Activated T-helper 17 cell treated with anti-CD3 and anti-CD28 coated beads, Interleukin-2, amount 50 U/mL, for 72 hours (primary cell): ENCODE results near the gene THEMIS. TPM values are rescaled to one million over a fixed set of nuclear protein-coding genes. Genes with fewer than 3 reads are reported as not detected.
"Not testable (repeated sequence)": the region's sequence is repeated elsewhere in the genome, so short reads cannot be mapped to it uniquely, and the experiment has no call there.

Source experiments
- ATAC-seq: fragments of 150-1000 bp; cut with Tn5 transposase; replicated peaks from 2 replicates; pipeline ENCODE4 v1.10.0; 2021; ENCODE audit warnings: mild to moderate bottlenecking, moderate library complexity
- H3K27ac Mint-ChIP-seq: one replicate; pipeline ENCODE4 v1.8.0; 2022; ENCODE audit warnings: mixed read lengths
- H3K27me3 Mint-ChIP-seq: one replicate; pipeline ENCODE4 v1.8.0; 2022; ENCODE audit warnings: mixed read lengths
- H3K36me3 Mint-ChIP-seq: one replicate; pipeline ENCODE4 v1.8.0; 2022; ENCODE audit warnings: low read depth, mild to moderate bottlenecking, mixed read lengths
- H3K4me1 Mint-ChIP-seq: one replicate; pipeline ENCODE4 v1.8.0; 2022; ENCODE audit warnings: mixed read lengths
- H3K4me3 Mint-ChIP-seq: one replicate; pipeline ENCODE4 v1.8.0; 2022; ENCODE audit warnings: mild to moderate bottlenecking, mixed read lengths
- H3K9me3 Mint-ChIP-seq: one replicate; pipeline ENCODE4 v1.8.0; 2022; ENCODE audit warnings: mixed read lengths
- total RNA-seq, 2 donors: library from RNA; stranded (reverse); gene quantifications; one replicate each; pipeline ENCODE4 v1.2.3, GENCODE V29; 2022

Gene THEMIS
- total RNA-seq, 2 donors from 2014 or later: 64.9 to 72.9 TPM

DNA sequence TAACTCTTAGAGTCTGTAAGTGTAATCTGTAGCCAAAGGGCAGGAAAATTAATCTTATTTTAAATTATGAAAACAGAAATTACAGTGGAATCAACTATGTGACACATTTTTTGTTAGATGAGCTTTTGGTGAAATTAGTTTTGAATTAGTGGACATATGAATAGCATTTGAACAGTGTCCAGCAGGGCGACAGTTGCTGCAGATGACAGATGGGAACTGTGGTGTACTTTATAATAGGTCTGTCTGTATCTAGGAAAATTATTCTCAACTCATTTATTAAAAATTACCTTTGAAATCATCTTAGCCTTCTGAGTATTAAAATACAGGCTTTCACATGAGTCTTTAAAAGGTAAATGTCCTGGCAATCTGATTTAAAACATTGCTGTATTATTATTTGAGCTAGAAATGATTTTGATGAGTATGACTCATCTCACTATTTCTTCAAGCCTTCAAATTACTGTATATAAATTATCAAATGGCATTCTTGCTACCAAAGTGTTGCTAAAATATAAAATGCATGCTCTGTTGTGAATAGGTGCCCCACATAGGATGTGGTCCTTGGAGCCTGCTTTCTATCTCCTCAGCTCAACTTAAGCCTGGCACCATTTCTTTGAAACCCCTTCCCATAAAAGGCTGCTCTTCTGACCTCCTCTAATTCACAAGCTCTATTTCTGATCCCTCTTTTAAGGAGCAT, 173.5 kb downstream of the THEMIS start:
- Mint-ChIP-seq H3K4me1 (peaks cover 35% of the 10 kb centered on the region), H3K27ac (peak overlapping the region; percentile 7), H3K4me3 (no peak overlapping the region), H3K27me3 (no peaks in the 10 kb centered on the region), H3K36me3 (peaks cover 65% of the 10 kb centered on the region), H3K9me3 (no peaks in the 10 kb centered on the region)
- ATAC-seq: no peak

DNA sequence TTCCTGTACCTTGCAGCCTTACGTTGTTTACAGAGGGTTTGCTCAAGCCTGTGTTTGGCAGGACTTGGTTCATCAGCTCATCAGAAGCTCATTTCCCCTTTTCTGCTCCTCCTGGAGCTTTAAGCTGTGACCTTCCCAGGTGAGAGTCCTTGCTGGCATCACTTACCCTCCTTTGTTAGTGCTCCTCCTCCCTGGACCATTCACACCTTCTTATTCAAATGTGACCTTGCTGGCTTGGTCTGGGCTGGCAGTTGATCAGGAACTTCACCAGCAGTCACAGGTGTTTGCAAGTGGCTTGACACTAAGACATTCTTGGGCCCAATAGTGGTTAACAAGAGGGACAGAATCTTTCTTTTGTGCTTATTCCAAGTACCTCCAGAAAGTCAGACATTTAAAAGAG, 175.0 kb downstream of the THEMIS start:
- Mint-ChIP-seq H3K4me1 (peaks cover 41% of the 10 kb centered on the region), H3K36me3 (peaks cover 74% of the 10 kb centered on the region)

DNA sequence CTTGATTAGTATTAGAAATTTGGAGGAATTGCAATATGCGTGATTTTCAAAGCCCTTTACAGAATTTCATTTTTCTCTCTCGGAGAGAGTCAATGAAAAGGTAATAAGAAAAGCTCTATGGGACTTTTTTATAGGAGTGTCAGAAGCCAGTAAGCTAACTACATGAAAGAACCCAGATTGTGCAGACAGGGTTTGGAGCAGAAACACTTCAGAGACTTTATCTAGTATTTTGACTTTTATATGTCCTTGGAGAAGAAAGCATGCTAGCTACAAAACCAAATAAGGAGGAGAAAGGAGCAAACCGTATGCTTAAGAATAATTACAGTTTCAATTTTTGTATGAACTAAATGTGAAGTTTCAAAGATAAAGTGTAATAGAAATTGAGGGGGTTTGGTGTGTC, 182.2 kb downstream of the THEMIS start:
- peaks cover 88% of the 10 kb centered on the region for H3K36me3 Mint-ChIP-seq
- no peaks in the 10 kb centered on the region for H3K9me3 Mint-ChIP-seq
- H3K27ac Mint-ChIP-seq: no peak overlapping the region
- H3K4me1 Mint-ChIP-seq: peaks cover 20% of the 10 kb centered on the region
- H3K27me3 Mint-ChIP-seq: no peaks in the 10 kb centered on the region
- ATAC-seq: no peak
- no peak overlapping the region for H3K4me3 Mint-ChIP-seq

More for the DNA sequence above, 175.0 kb downstream of the THEMIS start:
- Mint-ChIP-seq H3K27me3 (no peaks in the 10 kb centered on the region), H3K4me3 (no peak overlapping the region), H3K27ac (no peak overlapping the region), H3K9me3 (no peaks in the 10 kb centered on the region)
- no peak for ATAC-seq

GRCh38 chr6:127717384-127717783, 183.5 kb downstream of the THEMIS start:
- no peaks in the 10 kb centered on the region for H3K27me3 Mint-ChIP-seq
- no peak for ATAC-seq
- H3K9me3 Mint-ChIP-seq: no peaks in the 10 kb centered on the region
- no peak overlapping the region for H3K4me3 Mint-ChIP-seq
- H3K4me1 Mint-ChIP-seq: peaks cover 7% of the 10 kb centered on the region
- H3K36me3 Mint-ChIP-seq: peaks cover 89% of the 10 kb centered on the region
- H3K27ac Mint-ChIP-seq: no peak overlapping the region

GRCh38 chr6:127716465-127716864, 184.4 kb downstream of the THEMIS start:
- no peaks in the 10 kb centered on the region for H3K27me3 Mint-ChIP-seq
- peaks cover 5% of the 10 kb centered on the region for H3K4me1 Mint-ChIP-seq
- no peak for ATAC-seq
- H3K4me3 Mint-ChIP-seq: no peak overlapping the region
- H3K9me3 Mint-ChIP-seq: no peaks in the 10 kb centered on the region
- no peak overlapping the region for H3K27ac Mint-ChIP-seq
- peaks cover 93% of the 10 kb centered on the region for H3K36me3 Mint-ChIP-seq

DNA sequence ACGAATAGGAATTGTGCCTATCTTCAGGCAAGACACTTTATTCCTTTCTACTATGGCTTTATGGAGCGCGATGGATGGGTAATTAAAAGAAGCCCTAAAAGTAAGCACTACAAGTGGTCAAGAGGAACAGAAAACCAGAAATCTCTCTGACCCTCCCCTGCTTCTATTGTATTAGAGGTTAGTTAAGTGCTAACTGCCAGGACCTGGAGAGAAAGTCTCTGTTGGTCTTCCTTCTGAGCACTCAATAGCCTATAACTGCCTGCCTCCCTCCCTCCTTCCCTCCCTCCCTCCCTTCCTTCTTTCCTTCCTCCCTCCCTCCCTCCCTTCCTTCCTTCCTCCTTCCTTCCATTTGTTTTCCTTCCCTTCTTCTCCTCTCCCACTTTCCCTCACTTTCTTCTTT, 190.2 kb downstream of the THEMIS start:
- Mint-ChIP-seq H3K27me3 (no peaks in the 10 kb centered on the region), H3K27ac (no peak overlapping the region), H3K36me3 (peaks cover 91% of the 10 kb centered on the region), H3K9me3 (peaks cover 3% of the 10 kb centered on the region), H3K4me1 (no peaks in the 10 kb centered on the region), H3K4me3 (no peak overlapping the region)
- ATAC-seq: no peak

GRCh38 chr6:127706216-127706615, 194.6 kb downstream of the THEMIS start:
- Mint-ChIP-seq H3K9me3 (peaks cover 7% of the 10 kb centered on the region), H3K4me3 (no peak overlapping the region), H3K27ac (peak overlapping the region; percentile 25), H3K4me1 (no peaks in the 10 kb centered on the region), H3K27me3 (no peaks in the 10 kb centered on the region), H3K36me3 (peaks cover 75% of the 10 kb centered on the region)
- no peak for ATAC-seq

GRCh38 chr6:127695108-127695507, 205.8 kb downstream of the THEMIS start:
- H3K4me1 Mint-ChIP-seq: peaks cover 5% of the 10 kb centered on the region
- H3K27me3 Mint-ChIP-seq: no peaks in the 10 kb centered on the region
- H3K36me3 Mint-ChIP-seq: peaks cover 74% of the 10 kb centered on the region
- H3K4me3 Mint-ChIP-seq: no peak overlapping the region
- H3K27ac Mint-ChIP-seq: no peak overlapping the region
- no peak for ATAC-seq
- peaks cover 6% of the 10 kb centered on the region for H3K9me3 Mint-ChIP-seq

- Mint-ChIP-seq H3K27me3 (no peaks in the 10 kb centered on the region), H3K4me1 (peaks cover 5% of the 10 kb centered on the region), H3K36me3 (peaks cover 55% of the 10 kb centered on the region), H3K9me3 (peaks cover 23% of the 10 kb centered on the region), H3K4me3 (no peak overlapping the region), H3K27ac (no peak overlapping the region)
- no peak for ATAC-seq
Measured at GRCh38 chr6:127691146-127691545, 209.7 kb downstream of the THEMIS start.

- Mint-ChIP-seq H3K27me3 (no peaks in the 10 kb centered on the region), H3K9me3 (peaks cover 25% of the 10 kb centered on the region), H3K4me1 (peaks cover 2% of the 10 kb centered on the region), H3K27ac (no peak overlapping the region), H3K36me3 (peaks cover 49% of the 10 kb centered on the region), H3K4me3 (no peak overlapping the region)
- ATAC-seq: no peak
Measured at GRCh38 chr6:127690588-127690987, 210.3 kb downstream of the THEMIS start.

GRCh38 chr6:127690092-127690491, 210.8 kb downstream of the THEMIS start:
- no peaks in the 10 kb centered on the region for H3K27me3 Mint-ChIP-seq
- no peak overlapping the region for H3K27ac Mint-ChIP-seq
- H3K4me3 Mint-ChIP-seq: no peak overlapping the region
- no peak for ATAC-seq
- no peaks in the 10 kb centered on the region for H3K4me1 Mint-ChIP-seq
- H3K36me3 Mint-ChIP-seq: peaks cover 44% of the 10 kb centered on the region
- H3K9me3 Mint-ChIP-seq: peaks cover 24% of the 10 kb centered on the region

DNA sequence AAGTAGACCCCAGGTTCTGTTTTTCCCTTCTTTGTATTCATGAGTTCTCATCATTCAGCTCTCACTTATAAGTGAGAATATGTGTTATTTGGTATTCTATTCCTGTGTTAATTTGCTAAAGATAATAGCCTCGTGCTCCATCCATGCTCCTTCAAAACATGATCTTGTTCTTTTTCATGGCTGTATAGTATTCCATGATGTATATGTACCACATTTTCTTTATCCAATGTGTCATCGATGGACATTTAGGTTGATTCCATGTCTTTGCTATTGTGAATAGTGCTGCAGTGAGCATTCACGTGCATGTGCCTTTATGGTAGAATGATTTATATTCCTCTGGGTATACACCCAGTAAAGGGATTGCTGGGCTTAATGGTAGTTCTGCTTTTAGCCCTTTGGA, 213.4 kb downstream of the THEMIS start:
- not testable (repeated sequence) for H3K4me1 Mint-ChIP-seq, H3K4me3 Mint-ChIP-seq, H3K27me3 Mint-ChIP-seq, H3K27ac Mint-ChIP-seq, ATAC-seq
- Mint-ChIP-seq H3K36me3 (peaks cover 28% of the 10 kb centered on the region), H3K9me3 (peaks cover 24% of the 10 kb centered on the region)

DNA sequence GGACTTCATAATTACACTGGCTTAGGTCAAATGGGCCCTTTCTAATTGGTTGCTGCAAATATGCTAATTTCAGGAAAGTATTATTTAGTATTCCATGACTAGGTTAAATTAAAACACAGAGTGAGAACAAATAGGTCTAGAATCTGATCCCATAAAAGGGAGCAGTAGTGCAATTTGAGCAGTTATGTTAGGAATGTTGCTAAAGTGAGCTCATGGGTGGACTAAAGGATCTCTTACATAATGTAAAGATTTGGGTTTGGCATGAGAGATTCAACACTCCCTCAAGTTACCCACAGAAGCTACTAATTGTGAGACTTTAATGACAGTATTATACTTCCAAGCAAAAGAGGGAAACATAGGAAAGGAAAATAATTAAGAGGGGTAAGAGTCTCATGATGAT, 214.8 kb downstream of the THEMIS start:
- peaks cover 29% of the 10 kb centered on the region for H3K9me3 Mint-ChIP-seq
- H3K27ac Mint-ChIP-seq: no peak overlapping the region
- H3K4me1 Mint-ChIP-seq: no peaks in the 10 kb centered on the region
- ATAC-seq: no peak
- H3K27me3 Mint-ChIP-seq: no peaks in the 10 kb centered on the region
- H3K36me3 Mint-ChIP-seq: peaks cover 21% of the 10 kb centered on the region
- no peak overlapping the region for H3K4me3 Mint-ChIP-seq

DNA sequence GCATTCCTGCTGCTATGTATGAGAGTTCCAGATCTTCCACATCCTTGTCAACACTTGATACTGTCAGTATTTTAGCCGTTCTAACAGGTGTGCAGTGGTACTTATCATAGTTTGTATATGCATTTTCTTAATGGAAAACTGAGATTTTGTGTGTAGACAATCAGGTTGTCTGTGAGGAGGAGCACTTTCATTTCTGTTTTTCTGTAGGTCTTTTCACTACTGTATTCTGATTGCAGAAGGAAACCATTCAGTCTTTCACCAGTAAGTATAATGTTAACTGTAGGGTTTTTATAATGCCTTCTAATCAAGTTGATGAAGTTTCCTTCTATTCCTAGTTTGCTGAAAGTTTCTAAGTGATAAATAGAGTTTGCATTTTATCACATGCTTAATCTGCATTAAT, 216.4 kb downstream of the THEMIS start:
- no peak for ATAC-seq
- H3K4me1 Mint-ChIP-seq: no peaks in the 10 kb centered on the region
- no peak overlapping the region for H3K27ac Mint-ChIP-seq
- H3K36me3 Mint-ChIP-seq: peaks cover 8% of the 10 kb centered on the region
- H3K27me3 Mint-ChIP-seq: no peaks in the 10 kb centered on the region
- H3K4me3 Mint-ChIP-seq: no peak overlapping the region
- H3K9me3 Mint-ChIP-seq: peaks cover 29% of the 10 kb centered on the region
